Thyroid gland (tissue), 4 donors: ENCODE measurements around the gene BCAT1. TPM values are rescaled to one million over a fixed set of nuclear protein-coding genes. Genes with fewer than 3 reads are reported as not detected.

Experiments used
- DNase-seq, 2 donors: peaks; one replicate each; pipeline ENCODE4 v3.0.0-alpha.2; 2019
- H3K27ac ChIP-seq, 3 donors: fragments of 200-600 bp; sonication (generic); 1 replicate in 2 of 3; 2 replicates in 1 of 3; pipeline ENCODE4 v1.5.1; 2016 to 2019; ENCODE audit warnings: mild to moderate bottlenecking in 1 of 3, moderate library complexity in 1 of 3
- H3K27me3 ChIP-seq: fragments of 200-600 bp; sonication (generic); one replicate; pipeline ENCODE4 v1.5.1; 2019
- H3K36me3 ChIP-seq, 2 donors: fragments of 200-600 bp; sonication (generic); one replicate each; pipeline ENCODE4 v1.5.1; 2016 to 2019
- H3K4me1 ChIP-seq, 2 donors: fragments of 200-600 bp; sonication (generic); one replicate each; pipeline ENCODE4 v1.5.1; 2017 to 2019
- H3K4me3 ChIP-seq, 3 donors: fragments of 200-600 bp; sonication (generic); replicated peaks in 1 of 3; 1 replicate in 2 of 3; 2 replicates in 1 of 3; pipeline ENCODE4 v1.5.1; 2016; ENCODE audit warnings: mild to moderate bottlenecking in 1 of 3
- H3K9me3 ChIP-seq: fragments of 200-600 bp; sonication (generic); one replicate; pipeline ENCODE4 v1.5.1; 2017
- POLR2A ChIP-seq, 2 donors: fragments of 450-650 bp; IDR thresholded peaks; one replicate each; pipeline ENCODE4 v1.6.1; 2017; ENCODE audit warnings: antibody characterized with exemption in 2 of 2, mild to moderate bottlenecking in 2 of 2, moderate library complexity in 1 of 2
- WGBS, 2 donors: methylation state at CpG; one replicate each; pipeline ENCODE4 v1.1.5; 2017; 5-methylcytosine and 5-hydroxymethylcytosine counted together
- intact Hi-C: fragments of 100-400 bp; cut with DNase I; formaldehyde crosslinking; loops from one replicate; pipeline ENCODE4 v1.15.1; 2023
- total RNA-seq, 4 donors: library from RNA; depleted of rRNA; stranded (reverse); fragments of >200 nt; gene quantifications; one replicate each; pipeline ENCODE4 v1.2.3, GENCODE V29; 2016
- TF ChIP-seq, protein P1 (sequence below), 6 experiments: fragments of 200-600 bp in 3 of 6; fragments of 450-650 bp in 3 of 6; sonication (generic) in 3 of 6; IDR thresholded peaks; one replicate each; pipeline ENCODE4 v1.5.1; 2016 to 2019; ENCODE audit warnings: antibody characterized with exemption in 6 of 6, mild to moderate bottlenecking in 2 of 6, inconsistent platforms in 1 of 6, moderate library complexity in 1 of 6

BCAT1 gene
- total RNA-seq, 4 donors from 2014 or later: 3.8 to 49.1 (median 13.2) TPM

DNA sequence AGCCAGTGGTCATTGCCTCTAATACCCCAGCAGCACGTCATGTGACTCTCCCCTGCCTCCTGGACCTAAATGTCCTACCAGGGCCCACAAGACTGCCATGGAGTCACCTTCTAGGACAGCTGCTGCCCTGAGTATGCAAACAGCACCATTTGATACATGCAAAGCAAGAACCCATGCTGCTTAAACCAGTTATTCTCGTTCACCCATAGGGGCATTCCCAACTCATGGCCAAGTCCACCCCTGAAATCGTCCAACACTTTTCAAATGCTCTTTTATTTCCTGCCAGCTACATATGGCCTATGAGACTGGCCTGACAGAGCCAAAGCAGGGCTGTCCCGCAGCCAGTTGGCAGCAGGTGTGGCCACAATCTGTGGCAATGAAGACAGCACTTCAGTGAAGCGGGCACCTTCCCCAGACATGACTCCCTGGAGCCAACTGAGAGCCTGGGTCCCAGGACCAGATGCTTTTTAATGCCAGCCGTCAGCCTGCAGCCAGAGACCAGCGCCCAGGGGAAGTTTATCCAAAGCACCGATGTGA, 99.9 kb downstream of the BCAT1 start:
- H3K4me1 ChIP-seq: no peaks in the 10 kb centered on the region
- no peak overlapping the region for H3K27ac ChIP-seq
- H3K9me3 ChIP-seq: no peaks in the 10 kb centered on the region
- no peaks in the 10 kb centered on the region for H3K27me3 ChIP-seq
- intact Hi-C loops: no loop called here
- no peak for DNase-seq
- no peak for TF ChIP-seq POLR2A (IDR thresholded peaks at IDR 0.05)
- TF ChIP-seq, protein P1, sequence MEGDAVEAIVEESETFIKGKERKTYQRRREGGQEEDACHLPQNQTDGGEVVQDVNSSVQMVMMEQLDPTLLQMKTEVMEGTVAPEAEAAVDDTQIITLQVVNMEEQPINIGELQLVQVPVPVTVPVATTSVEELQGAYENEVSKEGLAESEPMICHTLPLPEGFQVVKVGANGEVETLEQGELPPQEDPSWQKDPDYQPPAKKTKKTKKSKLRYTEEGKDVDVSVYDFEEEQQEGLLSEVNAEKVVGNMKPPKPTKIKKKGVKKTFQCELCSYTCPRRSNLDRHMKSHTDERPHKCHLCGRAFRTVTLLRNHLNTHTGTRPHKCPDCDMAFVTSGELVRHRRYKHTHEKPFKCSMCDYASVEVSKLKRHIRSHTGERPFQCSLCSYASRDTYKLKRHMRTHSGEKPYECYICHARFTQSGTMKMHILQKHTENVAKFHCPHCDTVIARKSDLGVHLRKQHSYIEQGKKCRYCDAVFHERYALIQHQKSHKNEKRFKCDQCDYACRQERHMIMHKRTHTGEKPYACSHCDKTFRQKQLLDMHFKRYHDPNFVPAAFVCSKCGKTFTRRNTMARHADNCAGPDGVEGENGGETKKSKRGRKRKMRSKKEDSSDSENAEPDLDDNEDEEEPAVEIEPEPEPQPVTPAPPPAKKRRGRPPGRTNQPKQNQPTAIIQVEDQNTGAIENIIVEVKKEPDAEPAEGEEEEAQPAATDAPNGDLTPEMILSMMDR (IDR thresholded peaks at IDR 0.05): no peak
- 86% methylated on average over 8 of the region's 8 CpGs for WGBS, 2 donors
- no peaks in the 10 kb centered on the region for H3K36me3 ChIP-seq
- no peak overlapping the region for H3K4me3 ChIP-seq

DNA sequence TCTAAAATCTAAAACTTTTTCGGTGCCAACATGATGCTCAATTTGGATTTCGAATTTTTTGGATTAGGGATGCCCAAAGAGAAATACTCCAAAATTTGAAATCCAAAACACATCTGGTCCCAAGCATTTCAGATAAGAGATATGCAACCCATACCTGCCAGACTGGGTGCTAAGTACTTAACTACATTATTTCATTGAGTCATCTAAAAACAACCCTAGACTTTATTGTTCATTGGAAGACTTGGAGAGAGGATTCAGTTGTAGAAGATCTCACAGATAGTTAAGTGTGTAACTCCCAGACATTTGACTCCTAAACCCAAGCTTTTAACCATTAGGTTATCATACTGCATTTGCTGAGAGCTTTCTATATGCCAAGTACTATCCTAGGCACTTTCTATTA, 102.2 kb downstream of the BCAT1 start:
- H3K9me3 ChIP-seq: no peaks in the 10 kb centered on the region
- no peak for DNase-seq
- H3K27ac ChIP-seq: no peak overlapping the region
- H3K4me3 ChIP-seq: no peak overlapping the region
- H3K27me3 ChIP-seq: no peaks in the 10 kb centered on the region
- H3K4me1 ChIP-seq: no peaks in the 10 kb centered on the region
- TF ChIP-seq, protein P1 (IDR thresholded peaks at IDR 0.05): no peak
- TF ChIP-seq POLR2A (IDR thresholded peaks at IDR 0.05): no peak
- H3K36me3 ChIP-seq: no peaks in the 10 kb centered on the region
- WGBS, 2 donors: 91 to 97% methylated on average over 2 of the region's 2 CpGs
- intact Hi-C loops: no loop called here

DNA sequence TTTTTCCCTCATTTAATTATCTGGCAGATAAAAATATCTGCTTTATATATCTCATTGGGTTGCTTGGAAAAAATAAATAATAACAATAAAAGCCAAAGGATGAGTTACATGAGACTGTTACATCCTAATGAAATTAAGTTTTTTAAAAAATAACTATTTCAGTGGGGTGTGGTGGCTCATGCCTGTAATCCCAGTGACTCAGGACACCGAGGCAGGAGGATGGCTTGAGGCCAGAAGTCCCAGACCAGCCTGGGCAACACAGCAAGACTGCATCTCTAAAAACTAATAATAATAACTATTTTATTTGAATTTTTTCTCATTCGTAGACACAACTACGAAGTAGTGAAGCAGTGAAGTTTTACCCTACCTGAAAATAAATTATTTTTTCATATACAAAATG, 103.3 kb downstream of the BCAT1 start:
- TF ChIP-seq, protein P1 (IDR thresholded peaks at IDR 0.05): no peak
- TF ChIP-seq POLR2A (IDR thresholded peaks at IDR 0.05): no peak
- Histone ChIP-seq H3K4me1 (no peaks in the 10 kb centered on the region), H3K9me3 (no peaks in the 10 kb centered on the region), H3K27ac (no peak overlapping the region), H3K36me3 (no peaks in the 10 kb centered on the region), H3K27me3 (no peaks in the 10 kb centered on the region), H3K4me3 (no peak overlapping the region)
- WGBS, 2 donors: 92 to 94% methylated on average over 3 of the region's 3 CpGs
- DNase-seq: no peak
- intact Hi-C loops: no loop called here

DNA sequence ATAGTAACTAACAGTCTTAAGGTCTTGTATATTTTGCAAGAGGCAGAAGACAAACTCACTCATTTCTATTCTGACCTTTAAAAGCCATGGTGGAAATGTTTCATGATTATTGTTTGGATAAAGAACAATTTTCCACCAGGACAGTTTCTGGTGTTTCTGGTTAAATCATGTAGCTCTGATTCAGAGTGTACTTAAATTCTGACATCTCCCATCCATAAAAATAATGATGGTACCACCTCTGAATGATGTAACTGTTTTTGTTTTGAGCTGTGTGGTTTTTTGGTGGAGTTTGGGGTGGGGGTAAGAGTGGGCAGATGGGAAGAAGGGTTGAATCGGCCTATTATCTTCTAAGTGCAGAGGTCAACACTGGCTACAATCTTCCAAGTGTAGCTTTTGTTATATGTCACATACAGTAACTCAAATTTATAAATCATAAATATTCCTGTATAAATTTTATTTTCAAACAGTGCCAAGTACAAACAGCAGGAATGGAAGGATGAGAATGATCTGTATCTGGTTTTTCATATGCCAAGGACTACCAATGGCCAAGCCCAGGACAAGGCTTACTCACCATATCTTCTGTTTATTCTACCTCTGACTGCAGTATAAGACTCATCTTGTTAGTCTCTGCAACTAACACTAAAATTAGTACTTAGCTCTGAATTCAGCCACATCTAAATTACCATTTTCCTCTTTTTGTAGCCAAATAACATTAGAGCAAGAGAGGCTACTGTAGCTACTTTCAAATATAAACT, 108.7 kb downstream of the BCAT1 start:
- WGBS, 2 donors: 88 to 89% methylated on average over 1 of the region's 1 CpG
- H3K27ac ChIP-seq: no peak overlapping the region
- H3K27me3 ChIP-seq: no peaks in the 10 kb centered on the region
- no peak for DNase-seq
- H3K4me3 ChIP-seq: no peak overlapping the region
- H3K36me3 ChIP-seq: no peaks in the 10 kb centered on the region
- H3K4me1 ChIP-seq: peaks cover 0 to 4% of the 10 kb centered on the region in 2 donors
- TF ChIP-seq, protein P1 (IDR thresholded peaks at IDR 0.05): no peak
- no peak for TF ChIP-seq POLR2A (IDR thresholded peaks at IDR 0.05)
- no peaks in the 10 kb centered on the region for H3K9me3 ChIP-seq
- intact Hi-C loops: no loop called here

DNA sequence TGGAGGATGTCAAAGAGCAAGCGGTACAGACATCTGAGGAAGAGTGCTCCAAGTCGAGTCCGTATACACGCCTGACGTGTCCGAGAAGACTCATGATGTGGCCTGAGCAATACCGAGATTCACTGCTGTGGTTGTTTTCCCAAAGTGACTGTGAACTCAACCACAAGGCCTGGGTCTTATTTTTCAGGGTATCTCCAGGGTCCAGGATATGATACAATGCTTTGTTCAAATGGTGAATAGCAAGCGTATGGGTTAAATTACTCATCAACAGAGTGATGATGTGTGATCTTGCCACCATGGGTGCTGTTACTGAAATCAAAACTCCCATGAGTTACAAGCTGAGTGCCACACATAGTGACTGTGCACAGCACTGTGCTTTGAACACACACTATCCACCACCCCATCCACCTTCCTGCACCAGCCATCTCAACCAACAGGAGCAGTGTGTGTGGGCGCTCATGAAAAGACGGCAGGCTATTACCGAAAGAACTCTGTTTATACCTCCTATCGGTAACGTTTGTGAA, 109.6 kb downstream of the BCAT1 start:
- TF ChIP-seq, protein P1 (IDR thresholded peaks at IDR 0.05): no peak
- no peak for TF ChIP-seq POLR2A (IDR thresholded peaks at IDR 0.05)
- 95% methylated on average over 13 of the region's 13 CpGs for WGBS, 2 donors
- no peak overlapping the region for H3K27ac ChIP-seq
- intact Hi-C loops: no loop called here
- no peak overlapping the region for H3K4me3 ChIP-seq
- no peaks in the 10 kb centered on the region for H3K36me3 ChIP-seq
- peaks cover 0 to 4% of the 10 kb centered on the region in 2 donors for H3K4me1 ChIP-seq
- H3K9me3 ChIP-seq: no peaks in the 10 kb centered on the region
- no peak for DNase-seq
- H3K27me3 ChIP-seq: no peaks in the 10 kb centered on the region
